Activated CD8-positive, alpha-beta T cell treated with anti-CD3 and anti-CD28 coated beads for 36 hours (primary cell): ENCODE measurements around the gene SOX21. TPM values are rescaled to one million over a fixed set of nuclear protein-coding genes. Genes with fewer than 3 reads are reported as not detected.

Experiments used
- ATAC-seq: fragments of 200-7000 bp; cut with Tn5 transposase; one replicate; pipeline ENCODE4 v1.10.0; 2021; ENCODE audit warnings: mild to moderate bottlenecking, moderate library complexity
- CTCF ChIA-PET: fragments of 350-600 bp; sonication (Branson Sonifier 250); formaldehyde crosslinking; loops from one replicate; lab custom pipeline; 2021; ENCODE audit warnings: antibody characterized with exemption; lab: Charles Lee
- POLR2A ChIA-PET: fragments of 350-600 bp; sonication (Branson Sonifier 250); formaldehyde crosslinking; loops from one replicate; lab custom pipeline; 2021; ENCODE audit warnings: antibody characterized with exemption; lab: Charles Lee
- DNase-seq: peaks from one replicate; pipeline ENCODE4 v3.0.0-alpha.2; 2020
- H3K27ac Mint-ChIP-seq: one replicate; pipeline ENCODE4 v1.8.0; 2021; ENCODE audit warnings: mild to moderate bottlenecking, mixed read lengths
- H3K27me3 Mint-ChIP-seq: one replicate; pipeline ENCODE4 v1.8.0; 2021; ENCODE audit warnings: mixed read lengths
- H3K36me3 Mint-ChIP-seq: one replicate; pipeline ENCODE4 v1.8.0; 2021; ENCODE audit warnings: low read depth, mixed read lengths
- H3K4me1 Mint-ChIP-seq: one replicate; pipeline ENCODE4 v1.8.0; 2021; ENCODE audit warnings: low read depth, mixed read lengths
- H3K4me3 Mint-ChIP-seq: one replicate; pipeline ENCODE4 v1.8.0; 2021; ENCODE audit warnings: mild to moderate bottlenecking, moderate library complexity, mixed read lengths
- H3K9me3 Mint-ChIP-seq: one replicate; pipeline ENCODE4 v1.8.0; 2021; ENCODE audit warnings: mixed read lengths
- intact Hi-C: fragments of 100-400 bp; cut with micrococcal nuclease; formaldehyde crosslinking; loops from one replicate; pipeline ENCODE4 v1.10.0; 2022
- total RNA-seq, 2 experiments: library from RNA; stranded (reverse); gene quantifications; one replicate each; pipeline ENCODE4 v1.2.3, GENCODE V29; 2021
- TF ChIP-seq, protein P1 (sequence below): fragments of 200-600 bp; IDR thresholded peaks from one replicate; pipeline ENCODE4 v1.8.0; 2022; ENCODE audit warnings: antibody characterized with exemption, mild to moderate bottlenecking

Gene SOX21
- total RNA-seq, 2 experiments from 2014 or later: not detected

DNA sequence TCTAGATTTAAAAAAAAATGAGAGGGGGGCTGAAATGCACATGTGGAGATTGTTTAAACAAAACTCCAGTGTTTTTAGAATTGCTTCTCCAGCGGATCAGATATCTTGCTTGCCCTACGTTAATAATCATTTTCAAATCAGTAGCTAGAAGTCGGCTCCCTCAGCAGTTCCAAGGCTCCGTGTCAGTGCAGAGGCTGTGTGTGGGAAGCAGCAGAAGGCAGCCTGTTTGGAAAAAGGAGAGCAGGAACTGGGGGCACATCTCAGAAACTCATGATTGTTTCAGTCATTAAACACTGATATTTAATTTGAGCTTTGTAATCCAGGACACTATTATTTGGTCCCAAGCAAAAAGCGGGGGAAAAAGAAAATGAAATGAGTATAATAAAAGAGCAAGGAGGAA, 50.9 kb downstream of the SOX21 start:
- intact Hi-C loops: loop anchor here (2.0 kb wide), 1 partner anchor 49 kb away; no protein-coding TSS in a partner anchor

DNA sequence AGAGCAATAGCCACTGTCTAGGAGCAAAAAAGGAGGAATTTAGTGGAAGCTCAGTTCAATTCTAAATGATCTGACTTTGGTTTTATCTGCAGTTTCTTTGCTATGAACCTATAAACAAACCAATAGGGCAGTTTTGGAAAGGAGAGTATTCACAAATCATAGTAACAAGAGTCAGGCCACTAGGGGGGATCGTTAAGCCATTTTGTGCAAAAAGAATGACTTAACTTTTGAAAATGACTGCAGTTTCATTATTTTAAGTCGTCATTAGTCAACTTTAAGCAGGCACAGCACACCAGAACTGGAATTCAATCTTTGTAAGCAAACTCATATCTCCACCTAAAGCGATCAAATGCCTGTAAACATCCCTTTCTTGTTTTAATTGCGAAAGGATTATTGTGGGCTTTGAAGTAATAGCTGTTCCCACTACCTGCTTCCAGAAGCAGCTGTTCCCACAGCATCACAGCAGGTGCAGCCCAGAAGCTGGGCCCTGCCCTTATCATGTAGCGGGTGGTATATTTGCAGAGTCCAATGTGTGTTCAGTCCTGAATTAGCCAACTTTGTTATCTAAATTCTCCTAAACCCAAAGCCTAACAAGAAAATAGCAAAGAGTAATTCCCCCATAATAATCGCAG, 51.5 kb downstream of the SOX21 start:
- no peaks in the 10 kb centered on the region for H3K9me3 Mint-ChIP-seq
- intact Hi-C loops: loop anchor here (2.0 kb wide), 1 partner anchor 50 kb away; no protein-coding TSS in a partner anchor
- H3K36me3 Mint-ChIP-seq: no peaks in the 10 kb centered on the region
- ATAC-seq (no peak), DNase-seq (peak; percentile 39)
- H3K27me3 Mint-ChIP-seq: peaks cover 32% of the 10 kb centered on the region
- no peak overlapping the region for H3K27ac Mint-ChIP-seq
- TF ChIP-seq, protein P1, sequence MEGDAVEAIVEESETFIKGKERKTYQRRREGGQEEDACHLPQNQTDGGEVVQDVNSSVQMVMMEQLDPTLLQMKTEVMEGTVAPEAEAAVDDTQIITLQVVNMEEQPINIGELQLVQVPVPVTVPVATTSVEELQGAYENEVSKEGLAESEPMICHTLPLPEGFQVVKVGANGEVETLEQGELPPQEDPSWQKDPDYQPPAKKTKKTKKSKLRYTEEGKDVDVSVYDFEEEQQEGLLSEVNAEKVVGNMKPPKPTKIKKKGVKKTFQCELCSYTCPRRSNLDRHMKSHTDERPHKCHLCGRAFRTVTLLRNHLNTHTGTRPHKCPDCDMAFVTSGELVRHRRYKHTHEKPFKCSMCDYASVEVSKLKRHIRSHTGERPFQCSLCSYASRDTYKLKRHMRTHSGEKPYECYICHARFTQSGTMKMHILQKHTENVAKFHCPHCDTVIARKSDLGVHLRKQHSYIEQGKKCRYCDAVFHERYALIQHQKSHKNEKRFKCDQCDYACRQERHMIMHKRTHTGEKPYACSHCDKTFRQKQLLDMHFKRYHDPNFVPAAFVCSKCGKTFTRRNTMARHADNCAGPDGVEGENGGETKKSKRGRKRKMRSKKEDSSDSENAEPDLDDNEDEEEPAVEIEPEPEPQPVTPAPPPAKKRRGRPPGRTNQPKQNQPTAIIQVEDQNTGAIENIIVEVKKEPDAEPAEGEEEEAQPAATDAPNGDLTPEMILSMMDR: peak; percentile 17
- ChIA-PET POLR2A (interaction anchor here (1.4 kb wide), 1 partner anchor 9 kb away, joined by 4 read pairs; no protein-coding TSS in a partner anchor), CTCF (interaction anchor here (0.7 to 3.0 kb wide), 10 partner anchors 8 to 743 kb away, joined by 3 to 11 read pairs (median 5); no protein-coding TSS in a partner anchor)
- H3K4me3 Mint-ChIP-seq: no peak overlapping the region
- H3K4me1 Mint-ChIP-seq: peaks cover 20% of the 10 kb centered on the region

More for the DNA sequence above, 50.9 kb downstream of the SOX21 start:
- ChIA-PET POLR2A (no interaction called here), CTCF (interaction anchor here (0.7 to 3.0 kb wide), 8 partner anchors 8 to 743 kb away, joined by 3 to 11 read pairs (median 4); no protein-coding TSS in a partner anchor)
- H3K36me3 Mint-ChIP-seq: no peaks in the 10 kb centered on the region
- DNase-seq: no peak
- no peak for ATAC-seq
- peaks cover 24% of the 10 kb centered on the region for H3K4me1 Mint-ChIP-seq
- TF ChIP-seq, protein P1: no peak
- no peak overlapping the region for H3K4me3 Mint-ChIP-seq
- peaks cover under 1% of the 10 kb centered on the region for H3K9me3 Mint-ChIP-seq
- peaks cover 38% of the 10 kb centered on the region for H3K27me3 Mint-ChIP-seq
- no peak overlapping the region for H3K27ac Mint-ChIP-seq

Other genes starting within 250 kb of the SOX21 start
- under 1 TPM in 1 of 2 experiments, not detected in 1; 0.07 TPM for gene DCT, start 232.9 kb downstream of the SOX21 start, total RNA-seq
- gene TGDS, start 116.4 kb downstream of the SOX21 start, total RNA-seq: 10 to 100 TPM; 24.0 to 27.0 TPM
- gene GPR180, start 110.7 kb downstream of the SOX21 start, total RNA-seq: 1 to 10 TPM; 7.5 to 7.7 TPM